Heart left ventricle (tissue), 13 donors: ENCODE measurements around the gene DCDC1.

Source experiments
- CTCF ChIP-seq, 12 donors: fragments of 200-600 bp; sonication (generic) in 4 of 12; IDR thresholded peaks; one replicate each; pipeline versions ENCODE4 v1.5.0 to v1.8.0; 2018 to 2022; ENCODE audit warnings: antibody characterized with exemption in 12 of 12, mild to moderate bottlenecking in 5 of 12
- POLR2A ChIP-seq, 2 donors: fragments of 450-650 bp; IDR thresholded peaks; one replicate each; pipeline ENCODE4 v1.6.1; 2017; ENCODE audit warnings: antibody characterized with exemption in 2 of 2, mild to moderate bottlenecking in 2 of 2, moderate library complexity in 2 of 2
- donor health status: ischemic (EF 13 %, LVEDD 7.1; RV severe dilation, severe dysfunction).
- donor health status: DM: no; HTN: yes; CAD: no.
- donor health status: DM: no; HTN: no; CAD: no.
- donor health status: ischemic (EF 25% LVEDD 6.9; RV normal size, moderate dysfunction).
- donor health status: ischemic (EF 25% LVEDD 5.7; RV mildly dilated, moderate dysfunction).
- donor health status: ischemic (EF 35%, LVEDD 5.7; RV mildly dilated, moderate dysfunction).
- donor health status: nonischemic (EF 11% LVEDD 7.7; RV severe dilation, severe dysfunction).
- donor health status: DM: yes; HTN: yes; CAD: no.
- donor health status: PGD.
- donor health status: ischemic (EF 29% LVEDD 5.4; RV normal size, mild dysfunction).
- donor health status: nonischemic (EF 23%, LVEDD 6.1; RV moderate dilation, normal function).

- TF ChIP-seq POLR2A (IDR thresholded peaks at IDR 0.05) (no peak), CTCF (IDR thresholded peaks at IDR 0.05) (no peak)
Measured at GRCh38 chr11:31173926-31174680, 195.4 kb downstream of the DCDC1 start.
